RWPE1 (cell line): ENCODE measurements around the gene TMEFF1.

Experiments
- CTCF ChIA-PET: fragments of 350-600 bp; sonication (Branson Sonifier 250); formaldehyde crosslinking; extraction: SDS; loops from one replicate; lab custom pipeline; 2021; lab: Yijun Ruan, JAX
- POLR2A ChIA-PET: fragments of 400-600 bp; formaldehyde crosslinking; extraction: SDS; loops from one replicate; lab custom pipeline; 2020; ENCODE audit warnings: antibody characterized with exemption; ENCODE audit not compliant: low non-redundant PET; lab: Yijun Ruan, JAX
- DNase-seq: peaks from one replicate; pipeline ENCODE4 v3.0.0; 2012; ENCODE audit warnings: low spot score
- H3K27ac ChIP-seq: fragments of 450-650 bp; 2 replicates; pipeline ENCODE4 v1.5.1; 2017
- CTCF ChIP-seq: fragments of 450-650 bp; conservative IDR thresholded peaks from 2 replicates; pipeline ENCODE4 v1.5.1; 2017; ENCODE audit warnings: low read depth, mild to moderate bottlenecking

Gene TMEFF1

GRCh38 chr9:100619194-100619593 is 146.2 kb downstream of the TMEFF1 start:
- ChIA-PET CTCF (interaction anchor here (0.6 to 0.7 kb wide), 2 partner anchors 288 to 452 kb away, joined by 4 read pairs; no protein-coding TSS in a partner anchor), POLR2A (no interaction called here)
- H3K27ac ChIP-seq = no peak overlapping the region
- no peak for TF ChIP-seq CTCF
- DNase-seq = no peak

- TF ChIP-seq CTCF = no peak
- CTCF ChIA-PET = interaction anchor here (0.6 to 0.7 kb wide), 4 partner anchors 108 to 702 kb away, joined by 3 to 4 read pairs (median 4); no protein-coding TSS in a partner anchor
Measured at GRCh38 chr9:100619665-100620064, 146.7 kb downstream of the TMEFF1 start.

GRCh38 chr9:100623969-100624368 is 151.0 kb downstream of the TMEFF1 start:
- CTCF ChIA-PET = interaction anchor here (0.5 to 0.7 kb wide), 2 partner anchors 23 to 28 kb away, joined by 3 to 4 read pairs; no protein-coding TSS in a partner anchor
- POLR2A ChIA-PET = no interaction called here
- H3K27ac ChIP-seq = no peak overlapping the region
- DNase-seq = no peak
- no peak for TF ChIP-seq CTCF

More at GRCh38 chr9:100619665-100620064, 146.7 kb downstream of the TMEFF1 start:
- H3K27ac ChIP-seq = no peak overlapping the region
- POLR2A ChIA-PET = no interaction called here
- DNase-seq = no peak

- no peak overlapping the region for H3K27ac ChIP-seq
- no peak for TF ChIP-seq CTCF
- ChIA-PET POLR2A (no interaction called here), CTCF (interaction anchor here (0.7 kb wide), 1 partner anchor 703 kb away, joined by 3 read pairs; no protein-coding TSS in a partner anchor)
- no peak for DNase-seq
Measured at GRCh38 chr9:100626949-100627348, 154.0 kb downstream of the TMEFF1 start.
